Right lobe of liver (tissue), 6 donors: ENCODE results near the gene DOCK3. TPM values are rescaled to one million over a fixed set of nuclear protein-coding genes. Genes with fewer than 3 reads are reported as not detected.

Source experiments
- ATAC-seq, 4 donors: fragments of 200-7000 bp; cut with Tn5 transposase; one replicate each; pipeline ENCODE4 v1.9.1; 2020; ENCODE audit warnings: mild to moderate bottlenecking in 4 of 4, moderate library complexity in 4 of 4
- DNase-seq, 3 donors: peaks; one replicate each; pipeline ENCODE4 v3.0.0-alpha.2; 2020
- H3K27ac ChIP-seq, 3 donors: fragments of 200-600 bp; one replicate each; pipeline ENCODE4 v1.8.0; 2022
- H3K27me3 ChIP-seq, 2 donors: fragments of 200-600 bp; one replicate each; pipeline ENCODE4 v1.8.0; 2022
- H3K36me3 ChIP-seq, 4 donors: fragments of 200-600 bp; sonication (generic) in 1 of 4; one replicate each; pipeline versions ENCODE4 v1.5.1 to v1.8.0; 2017 to 2022; ENCODE audit warnings: control low read depth in 1 of 4
- H3K4me1 ChIP-seq, 4 donors: fragments of 200-600 bp; sonication (generic) in 1 of 4; one replicate each; pipeline versions ENCODE4 v1.5.1 to v1.8.0; 2017 to 2022; ENCODE audit warnings: control low read depth in 1 of 4
- H3K4me3 ChIP-seq, 3 donors: fragments of 200-600 bp; one replicate each; pipeline ENCODE4 v1.8.0; 2022
- H3K9me3 ChIP-seq, 4 donors: fragments of 200-600 bp; sonication (generic) in 1 of 4; one replicate each; pipeline versions ENCODE4 v1.5.1 to v1.8.0; 2017 to 2022; ENCODE audit warnings: control low read depth in 1 of 4
- CTCF ChIP-seq, 4 donors: fragments of 200-600 bp in 3 of 4; fragments of 450-650 bp in 1 of 4; IDR thresholded peaks; one replicate each; pipeline versions ENCODE4 v1.5.1 to v1.8.0; 2016 to 2022; ENCODE audit warnings: antibody characterized with exemption in 4 of 4, mild to moderate bottlenecking in 2 of 4
- POLR2A ChIP-seq: fragments of 450-650 bp; IDR thresholded peaks from one replicate; pipeline ENCODE4 v1.6.1; 2017; ENCODE audit warnings: antibody characterized with exemption, mild to moderate bottlenecking
- WGBS: methylation state at CpG from one replicate; pipeline ENCODE4 v1.1.6; 2018; ENCODE audit warnings: low coverage, low lambda C conversion rate; ENCODE audit not compliant: insufficient coverage; ENCODE audit errors: missing lambda C conversion rate; 5-methylcytosine and 5-hydroxymethylcytosine counted together
- intact Hi-C, 2 donors: fragments of 100-400 bp; cut with DNase I; formaldehyde crosslinking; loops; one replicate each; pipeline versions ENCODE4 v1.11.2 to v1.14.1; 2022
- long read RNA-seq: library from polyadenylated mRNA; unstranded; transcript quantifications from one replicate; pipeline ENCODE4 v2.0.0, GENCODE V29; 2019
- total RNA-seq, 6 experiments: library from RNA; depleted of rRNA in 2 of 6; stranded (reverse); fragments of >200 nt in 2 of 6; fragmentation: NEBNext Ultra II Directional in 3 of 6; extraction: Animal tissue kit (Norgen Biotek cat#: 25700) in 3 of 6; gene quantifications; one replicate each; pipeline versions ENCODE4 v1.1.0 to v1.2.4, GENCODE V29; 2016 to 2023
- donor health status: DM: no; HTN: yes; CAD: no.
- donor health status: DM: no; HTN: no; CAD: no.
- donor health status: DM: no; HTN: no; CAD: no.
- donor health status: DM: no; HTN: yes; CAD: no.
- donor health status: DM: no; HTN: yes; CAD: no.

The DOCK3 gene
- total RNA-seq: under 1 TPM in 3 of 6 experiments, not detected in 3; 0.04 to 0.06 (median 0.06) TPM
- long read RNA-seq: 0 reads

- H3K9me3 ChIP-seq: no peaks in the 10 kb centered on the region
- H3K27me3 ChIP-seq: peaks cover 3 to 21% of the 10 kb centered on the region in 2 donors
- peak; percentile 90 to 96 (median 94) for ATAC-seq
- intact Hi-C loops: no loop called here
- H3K36me3 ChIP-seq: no peaks in the 10 kb centered on the region
- H3K4me3 ChIP-seq: peak within 1 kb of the TSS in 2 of 3 donors; percentile 18 to 48
- peak; percentile 64 to 69 (median 68) for DNase-seq
- TF ChIP-seq CTCF (IDR thresholded peaks at IDR 0.05) (no peak), POLR2A (no peak)
- WGBS: 9% methylated on average over 4 of the region's 89 CpGs
- H3K4me1 ChIP-seq: peaks cover 0 to 7% (median 0%) of the 10 kb centered on the region in 4 donors
- H3K27ac ChIP-seq: no peak within 1 kb of the TSS
Observed at GRCh38 chr3:50674349-50675178, at the start of gene DOCK3. Gene DOCK3, plus strand, starts transcription at chr3:50674927. Its CDS starts 337 bp downstream, at chr3:50675264.

DNA sequence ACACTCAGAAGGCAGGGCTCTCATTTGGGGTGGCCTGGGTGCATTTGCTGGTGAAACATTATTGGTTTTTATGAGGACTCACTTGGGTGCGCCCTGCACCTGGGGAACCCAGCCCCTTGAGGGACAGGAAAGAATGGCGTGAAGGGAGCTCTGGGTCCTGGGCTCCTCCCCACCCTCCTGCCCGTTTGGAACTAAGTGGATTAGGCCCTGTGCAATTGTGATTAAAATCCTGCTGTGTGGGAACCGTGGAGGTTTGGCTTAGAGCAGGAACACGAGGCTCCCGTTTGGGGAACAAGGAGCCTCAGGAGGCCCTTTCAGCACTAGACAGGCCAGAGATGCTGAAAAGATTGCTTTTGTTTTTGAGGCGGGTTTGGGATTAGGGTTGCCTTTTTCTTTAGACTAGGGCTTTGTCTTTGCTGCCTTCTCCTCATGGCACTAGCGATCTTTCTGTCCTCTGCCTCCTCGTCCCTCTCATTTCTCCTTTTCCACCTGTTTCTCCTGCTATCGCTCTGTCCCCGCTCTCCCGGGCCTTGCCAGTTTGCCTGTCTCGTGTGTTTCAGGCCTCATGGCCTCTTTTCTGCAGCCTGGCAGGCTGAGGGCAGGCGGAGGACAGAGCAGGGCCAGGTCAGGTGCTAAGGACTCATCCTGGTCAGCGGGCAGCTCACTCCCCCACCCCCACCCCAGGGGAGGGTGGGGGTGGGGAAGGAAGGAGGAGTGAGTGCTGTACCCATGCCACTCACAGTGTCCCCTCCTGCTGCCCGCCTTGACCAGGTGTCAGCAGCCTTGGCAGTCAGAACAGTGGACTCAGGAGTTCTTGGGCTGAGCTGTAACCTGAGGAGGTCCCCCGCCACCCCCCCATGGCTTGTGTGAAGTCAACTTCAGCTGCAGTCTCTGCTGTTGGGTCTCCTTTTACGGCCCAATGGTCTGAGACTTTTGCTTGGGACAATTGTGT is 49.2 kb upstream of the DOCK3 start:
- no peak for ATAC-seq
- no peak for TF ChIP-seq CTCF (IDR thresholded peaks at IDR 0.05)
- TF ChIP-seq POLR2A: no peak
- Histone ChIP-seq H3K9me3 (no peaks in the 10 kb centered on the region), H3K27ac (no peak overlapping the region), H3K36me3 (no peaks in the 10 kb centered on the region), H3K4me1 (no peaks in the 10 kb centered on the region), H3K27me3 (no peaks in the 10 kb centered on the region), H3K4me3 (no peak overlapping the region)
- intact Hi-C loops: loop anchor here in 1 of 2 donors (10.0 kb wide), 1 partner anchor 749 kb away; no protein-coding TSS in a partner anchor
- WGBS: 76% methylated on average over 13 of the region's 18 CpGs
- no peak for DNase-seq

DNA sequence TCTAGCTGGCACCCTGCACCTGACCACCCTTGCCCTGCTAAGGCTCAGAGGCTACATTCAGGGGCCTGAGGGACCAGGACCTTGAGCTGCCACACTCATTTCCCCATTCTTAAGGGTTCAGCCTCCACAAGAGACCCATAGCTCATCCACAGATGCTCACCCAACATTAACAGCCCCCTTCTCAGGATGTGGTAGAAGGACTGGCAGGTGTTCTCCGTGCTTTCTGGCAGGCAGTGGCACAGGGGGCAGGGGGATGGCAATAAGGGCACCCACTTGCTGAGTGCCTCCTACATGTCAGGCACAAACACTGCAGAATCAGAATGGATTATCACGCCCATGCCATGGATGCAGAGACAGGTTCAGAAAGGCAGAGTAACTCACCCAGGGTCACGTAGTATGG is 48.3 kb upstream of the DOCK3 start:
- no peaks in the 10 kb centered on the region for H3K27me3 ChIP-seq
- no peaks in the 10 kb centered on the region for H3K36me3 ChIP-seq
- TF ChIP-seq POLR2A (no peak), CTCF (IDR thresholded peaks at IDR 0.05) (no peak)
- no peak overlapping the region for H3K4me3 ChIP-seq
- ATAC-seq: no peak
- no peak overlapping the region for H3K27ac ChIP-seq
- 100% methylated on average over 1 of the region's 3 CpGs for WGBS
- H3K4me1 ChIP-seq: no peaks in the 10 kb centered on the region
- intact Hi-C loops: loop anchor here in 1 of 2 donors (10.0 kb wide), 1 partner anchor 748 kb away; no protein-coding TSS in a partner anchor
- no peak for DNase-seq
- no peaks in the 10 kb centered on the region for H3K9me3 ChIP-seq

DNA sequence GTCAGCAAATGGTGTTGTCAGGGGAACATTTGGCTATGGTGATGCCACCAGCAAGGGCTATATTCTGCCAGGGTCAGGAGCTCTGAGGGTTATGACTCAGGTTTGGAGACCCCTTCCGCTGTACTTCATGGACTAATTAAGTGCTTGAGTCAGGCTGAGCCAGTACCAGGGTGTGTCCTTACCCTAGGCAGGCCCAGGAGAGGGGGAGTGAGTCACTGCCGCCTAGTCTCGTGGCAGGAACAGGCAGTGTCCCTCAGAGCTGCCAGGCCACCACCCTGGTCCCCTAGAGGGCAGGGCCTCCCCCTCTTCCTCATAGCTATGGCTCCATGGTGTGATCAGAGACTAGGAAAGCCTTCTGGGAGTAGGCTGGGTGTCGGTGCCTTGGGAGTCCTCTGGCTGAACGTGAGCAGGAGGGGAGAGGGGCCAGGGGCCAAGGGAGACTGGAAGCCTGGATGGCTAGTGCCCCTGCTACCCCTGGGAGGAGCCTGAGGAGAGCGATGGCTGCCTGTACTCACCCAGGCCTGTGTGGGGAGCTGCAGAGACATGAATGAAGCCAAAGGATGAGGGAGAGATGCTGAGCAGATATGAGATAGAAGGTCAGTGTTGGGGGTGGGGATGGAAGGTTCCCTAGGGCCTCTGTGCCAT is 47.2 kb upstream of the DOCK3 start:
- H3K9me3 ChIP-seq: no peaks in the 10 kb centered on the region
- no peak overlapping the region for H3K27ac ChIP-seq
- TF ChIP-seq CTCF (IDR thresholded peaks at IDR 0.05): no peak
- TF ChIP-seq POLR2A: no peak
- DNase-seq (no peak), ATAC-seq (peak in 2 of 4 donors; percentile 28 to 65)
- intact Hi-C loops: loop anchor here in 1 of 2 donors (10.0 kb wide), 1 partner anchor 747 kb away; no protein-coding TSS in a partner anchor
- H3K4me3 ChIP-seq: no peak overlapping the region
- H3K27me3 ChIP-seq: no peaks in the 10 kb centered on the region
- 20% methylated on average over 1 of the region's 6 CpGs for WGBS
- H3K4me1 ChIP-seq: no peaks in the 10 kb centered on the region
- H3K36me3 ChIP-seq: no peaks in the 10 kb centered on the region
